HepG2 (cell line): Measurements from ENCODE around the gene GSTM2. TPM values are rescaled to one million over a fixed set of nuclear protein-coding genes. Genes with fewer than 3 reads are reported as not detected.

Experiments
- ATAD3A ChIP-seq: sonication (generic); formaldehyde crosslinking; IDR thresholded peaks from 2 replicates; pipeline ENCODE4 v1.4.0; 2020; ENCODE audit warnings: missing genetic modification reagents
- CEBPB ChIP-seq: IDR thresholded peaks from 2 replicates; pipeline ENCODE4 v1.6.1; 2011; ENCODE audit warnings: low read depth, low read length, improper control_type of control experiment, borderline replicate concordance
- FOXC1 ChIP-seq: sonication (generic); formaldehyde crosslinking; IDR thresholded peaks from 2 replicates; pipeline ENCODE4 v1.8.0; 2022; ENCODE audit warnings: mild to moderate bottlenecking, missing genetic modification reagents, borderline replicate concordance
- GABPB1 ChIP-seq: IDR thresholded peaks from 2 replicates; pipeline ENCODE4 v1.6.1; 2016; ENCODE audit warnings: mild to moderate bottlenecking, missing genetic modification reagents, moderate library complexity, missing compliant biosample characterization
- HNF4A ChIP-seq: sonication (generic); formaldehyde crosslinking; IDR thresholded peaks from 2 replicates; pipeline ENCODE4 v1.4.0; 2020; ENCODE audit warnings: missing genetic modification reagents
- ISL2 ChIP-seq: sonication (generic); formaldehyde crosslinking; IDR thresholded peaks from 2 replicates; pipeline ENCODE4 v1.5.0; 2020; ENCODE audit warnings: missing genetic modification reagents
- JUND ChIP-seq: sonication (generic); formaldehyde crosslinking; IDR thresholded peaks from 2 replicates; pipeline ENCODE4 v1.8.0; 2022; ENCODE audit warnings: mild to moderate bottlenecking, missing genetic modification reagents
- KLF15 ChIP-seq: sonication (generic); formaldehyde crosslinking; IDR thresholded peaks from 2 replicates; pipeline ENCODE4 v1.8.1; 2023; ENCODE audit warnings: borderline replicate concordance, mild to moderate bottlenecking, inconsistent platforms, missing genetic modification reagents, mixed read lengths
- LBX2 ChIP-seq: sonication (generic); formaldehyde crosslinking; IDR thresholded peaks from 2 replicates; pipeline ENCODE4 v1.5.0; 2020; ENCODE audit warnings: missing genetic modification reagents, mild to moderate bottlenecking, borderline replicate concordance
- MAFK ChIP-seq, 2 experiments: IDR thresholded peaks in 1 of 2; conservative IDR thresholded peaks in 1 of 2; 2 replicates each; pipeline ENCODE4 v1.6.1; 2011; ENCODE audit warnings: improper control_type of control experiment in 2 of 2, low read length in 2 of 2
- NFKB2 ChIP-seq: sonication (generic); formaldehyde crosslinking; IDR thresholded peaks from 2 replicates; pipeline ENCODE4 v1.4.0; 2020; ENCODE audit warnings: missing genetic modification reagents, borderline replicate concordance
- SMAD3 ChIP-seq: sonication (generic); formaldehyde crosslinking; IDR thresholded peaks from 2 replicates; pipeline ENCODE4 v1.4.0; 2020; ENCODE audit warnings: missing genetic modification reagents
- SP140L ChIP-seq: sonication (generic); formaldehyde crosslinking; IDR thresholded peaks from 2 replicates; pipeline ENCODE4 v1.4.0; 2020; ENCODE audit warnings: missing genetic modification reagents, borderline replicate concordance
- SRSF4 ChIP-seq: fragments of 200-400 bp; formaldehyde crosslinking; IDR thresholded peaks from one replicate; pipeline ENCODE4 v1.6.1; 2018; ENCODE audit warnings: mild to moderate bottlenecking, low read depth, low read length, moderate library complexity; ENCODE audit not compliant: poor library complexity, severe bottlenecking
- ZNF263 ChIP-seq: sonication (generic); formaldehyde crosslinking; IDR thresholded peaks from 2 replicates; pipeline ENCODE4 v1.4.0; 2020; ENCODE audit warnings: missing genetic modification reagents
- ZNF296 ChIP-seq: sonication (generic); formaldehyde crosslinking; conservative IDR thresholded peaks from 2 replicates; pipeline ENCODE4 v1.5.0; 2020; ENCODE audit warnings: mild to moderate bottlenecking, missing genetic modification reagents
- ZNF343 ChIP-seq: sonication (generic); formaldehyde crosslinking; IDR thresholded peaks from 2 replicates; pipeline ENCODE4 v1.4.0; 2020; ENCODE audit warnings: mild to moderate bottlenecking, missing genetic modification reagents
- ZNF468 ChIP-seq: sonication (generic); formaldehyde crosslinking; IDR thresholded peaks from 2 replicates; pipeline ENCODE4 v1.8.0; 2022; ENCODE audit warnings: mild to moderate bottlenecking, moderate library complexity, missing genetic modification reagents
- ZNF768 ChIP-seq: sonication (generic); formaldehyde crosslinking; IDR thresholded peaks from 2 replicates; pipeline ENCODE4 v1.4.0; 2020; ENCODE audit warnings: missing genetic modification reagents
- ZSCAN29 ChIP-seq: sonication (generic); formaldehyde crosslinking; conservative IDR thresholded peaks from 2 replicates; pipeline ENCODE4 v1.4.0; 2020; ENCODE audit warnings: mild to moderate bottlenecking, missing genetic modification reagents
- polyA plus RNA-seq, 8 experiments: library from polyadenylated mRNA; depleted of rRNA in 3 of 8; stranded (reverse) in 7 of 8; unstranded in 1 of 8; fragments of >200 nt; fragmentation: Illumina TruSeq in 4 of 8; extraction: Trizol in 4 of 8; gene quantifications; 2 replicates each; pipeline versions ENCODE4 v1.2.1 to v1.2.3, GENCODE V29; 2011 to 2016; ENCODE audit warnings: low read depth in 4 of 8, missing spikeins in 1 of 8, mixed read lengths in 1 of 8; ENCODE audit not compliant: insufficient read depth in 1 of 8
- total RNA-seq, 5 experiments: library from RNA; depleted of rRNA; stranded (reverse); fragments of >200 nt; fragmentation: Illumina TruSeq; extraction: Trizol; gene quantifications; 2 replicates each; pipeline ENCODE4 v1.2.3, GENCODE V29; 2016; ENCODE audit warnings: low read depth in 1 of 5
- TF ChIP-seq, protein P1 (sequence below), 2 experiments: sonication (generic) in 1 of 2; formaldehyde crosslinking in 1 of 2; IDR thresholded peaks; 2 replicates each; pipeline versions ENCODE4 v1.6.1 to v1.9.0; 2014 to 2022; ENCODE audit warnings: antibody characterized with exemption in 1 of 2, borderline replicate concordance in 1 of 2, inconsistent platforms in 1 of 2, low read depth in 1 of 2, missing genetic modification reagents in 1 of 2
- TF ChIP-seq, protein P2 (sequence below): sonication (generic); formaldehyde crosslinking; IDR thresholded peaks from 2 replicates; pipeline ENCODE4 v1.5.0; 2020; ENCODE audit warnings: missing genetic modification reagents

The GSTM2 gene
- total and polyA plus RNA-seq, 2 of the 13 experiments (the other 11 are each of a cell fraction or from before 2014, with no cell fraction given) = 7.0 to 15.0 TPM

DNA sequence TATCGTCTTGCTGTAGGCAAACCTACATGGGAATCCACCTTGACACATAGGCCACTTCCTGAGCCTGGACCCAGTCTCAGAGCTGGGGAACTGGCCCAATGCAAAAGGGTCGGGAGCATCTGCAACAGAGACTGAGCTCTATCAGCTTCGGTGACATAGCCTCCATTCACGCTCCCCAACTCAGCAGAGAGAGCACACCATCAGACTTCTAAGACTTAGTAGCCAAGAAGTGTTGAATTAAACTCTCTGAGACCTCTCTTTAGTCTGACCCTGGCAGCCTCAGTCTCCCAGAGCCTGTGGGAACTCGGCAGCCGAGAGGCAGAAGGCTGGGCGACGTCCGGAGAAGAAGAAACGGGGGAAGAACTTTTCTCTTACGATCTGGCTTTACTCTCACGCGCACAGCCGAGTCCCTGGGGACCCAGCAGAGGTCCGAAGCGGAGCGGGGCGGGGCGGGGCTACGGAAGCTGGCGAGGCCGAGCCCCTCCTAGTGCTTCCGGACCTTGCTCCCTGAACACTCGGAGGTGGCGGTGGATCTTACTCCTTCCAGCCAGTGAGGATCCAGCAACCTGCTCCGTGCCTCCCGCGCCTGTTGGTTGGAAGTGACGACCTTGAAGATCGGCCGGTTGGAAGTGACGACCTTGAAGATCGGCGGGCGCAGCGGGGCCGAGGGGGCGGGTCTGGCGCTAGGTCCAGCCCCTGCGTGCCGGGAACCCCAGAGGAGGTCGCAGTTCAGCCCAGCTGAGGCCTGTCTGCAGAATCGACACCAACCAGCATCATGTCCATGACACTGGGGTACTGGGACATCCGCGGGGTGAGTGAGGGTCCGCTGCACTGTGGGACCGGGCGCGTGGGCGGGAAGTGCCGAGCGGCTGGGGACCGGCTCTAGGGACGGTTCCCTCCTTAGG, 12.0 kb upstream of the GSTM2 start, which contains the start of gene GSTM4 (continued):
- TF ChIP-seq NFKB2 (CRISPR knock-in tag) (peak; percentile 91; the same call in 1 of the 2 replicates), CEBPB (no peak), MAFK (conservative IDR thresholded peaks at IDR 0.05 in 1 of 2, IDR thresholded peaks at IDR 0.05 in 1 of 2; ENCODE audit: low read length in 2 of 2) (no peak), SP140L (CRISPR knock-in tag) (0 out of 2 replicates have a peak, but pooled peaks have one; percentile 33), JUND (CRISPR knock-in tag) (no peak), SMAD3 (CRISPR knock-in tag) (no peak), HNF4A (peak; percentile 85), SRSF4 (no peak), GABPB1 (CRISPR knock-in tag) (peak; percentile 85), ZNF343 (CRISPR knock-in tag) (peak; percentile 66; the same call in 1 of the 2 replicates), ZSCAN29 (0 out of 2 replicates have a peak, but pooled peaks have one; percentile 51), ZNF768 (peak; percentile 42; the same call in 1 of the 2 replicates), ZNF468 (CRISPR knock-in tag) (no peak), KLF15 (CRISPR knock-in tag) (peak; percentile 81; the same call in 1 of the 2 replicates), ZNF263 (peak; percentile 65; the same call in 1 of the 2 replicates), ZNF296 (CRISPR knock-in tag) (no peak), ATAD3A (no peak), ISL2 (CRISPR knock-in tag) (0 out of 2 replicates have a peak, but pooled peaks have one; percentile 38), LBX2 (CRISPR knock-in tag) (no peak; the same call in 1 of the 2 replicates), FOXC1 (CRISPR knock-in tag) (peak; percentile 71)
- TF ChIP-seq, protein P1, sequence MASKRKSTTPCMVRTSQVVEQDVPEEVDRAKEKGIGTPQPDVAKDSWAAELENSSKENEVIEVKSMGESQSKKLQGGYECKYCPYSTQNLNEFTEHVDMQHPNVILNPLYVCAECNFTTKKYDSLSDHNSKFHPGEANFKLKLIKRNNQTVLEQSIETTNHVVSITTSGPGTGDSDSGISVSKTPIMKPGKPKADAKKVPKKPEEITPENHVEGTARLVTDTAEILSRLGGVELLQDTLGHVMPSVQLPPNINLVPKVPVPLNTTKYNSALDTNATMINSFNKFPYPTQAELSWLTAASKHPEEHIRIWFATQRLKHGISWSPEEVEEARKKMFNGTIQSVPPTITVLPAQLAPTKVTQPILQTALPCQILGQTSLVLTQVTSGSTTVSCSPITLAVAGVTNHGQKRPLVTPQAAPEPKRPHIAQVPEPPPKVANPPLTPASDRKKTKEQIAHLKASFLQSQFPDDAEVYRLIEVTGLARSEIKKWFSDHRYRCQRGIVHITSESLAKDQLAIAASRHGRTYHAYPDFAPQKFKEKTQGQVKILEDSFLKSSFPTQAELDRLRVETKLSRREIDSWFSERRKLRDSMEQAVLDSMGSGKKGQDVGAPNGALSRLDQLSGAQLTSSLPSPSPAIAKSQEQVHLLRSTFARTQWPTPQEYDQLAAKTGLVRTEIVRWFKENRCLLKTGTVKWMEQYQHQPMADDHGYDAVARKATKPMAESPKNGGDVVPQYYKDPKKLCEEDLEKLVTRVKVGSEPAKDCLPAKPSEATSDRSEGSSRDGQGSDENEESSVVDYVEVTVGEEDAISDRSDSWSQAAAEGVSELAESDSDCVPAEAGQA (IDR thresholded peaks at IDR 0.05; ENCODE audit: low read depth) = no peak
- TF ChIP-seq, protein P1 (CRISPR knock-in tag; IDR thresholded peaks at IDR 0.05; ENCODE audit: borderline replicate concordance) = no peak
- TF ChIP-seq, protein P2, sequence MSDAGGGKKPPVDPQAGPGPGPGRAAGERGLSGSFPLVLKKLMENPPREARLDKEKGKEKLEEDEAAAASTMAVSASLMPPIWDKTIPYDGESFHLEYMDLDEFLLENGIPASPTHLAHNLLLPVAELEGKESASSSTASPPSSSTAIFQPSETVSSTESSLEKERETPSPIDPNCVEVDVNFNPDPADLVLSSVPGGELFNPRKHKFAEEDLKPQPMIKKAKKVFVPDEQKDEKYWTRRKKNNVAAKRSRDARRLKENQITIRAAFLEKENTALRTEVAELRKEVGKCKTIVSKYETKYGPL (CRISPR knock-in tag) = no peak
